ENCODE measurements around the gene SMYD3. TPM values are rescaled to one million over a fixed set of nuclear protein-coding genes. Genes with fewer than 3 reads are reported as not detected.

The SMYD3 gene
- total RNA-seq, 1 donor from 2014 or later: 35.4 TPM

DNA sequence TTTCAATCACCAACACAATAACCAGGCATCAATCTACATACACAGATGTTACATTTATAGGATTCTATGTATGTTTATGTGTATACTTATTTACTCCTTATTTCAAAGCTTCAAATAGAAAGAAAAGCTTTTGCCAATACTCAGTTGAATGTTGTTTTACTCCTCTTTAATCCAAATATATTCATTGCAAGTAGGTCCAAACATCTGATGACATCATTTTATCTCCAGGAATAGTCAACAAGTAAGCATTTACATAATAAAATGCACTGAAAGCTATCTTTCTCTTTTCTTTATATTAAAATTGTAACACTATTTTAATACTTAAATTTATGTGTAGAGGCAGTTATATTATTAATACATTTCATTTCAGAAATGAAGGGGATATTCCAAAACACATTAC is 380.5 kb downstream of the SMYD3 start:
- Mint-ChIP-seq H3K9me3 (ENCODE audit: unreplicated experiment) (no peaks in the 10 kb centered on the region), H3K4me3 (ENCODE audit: unreplicated experiment) (no peak overlapping the region), H3K27ac (ENCODE audit: unreplicated experiment) (no peak overlapping the region), H3K36me3 (ENCODE audit: low read depth, unreplicated experiment) (no peaks in the 10 kb centered on the region), H3K4me1 (ENCODE audit: unreplicated experiment) (peaks cover 8% of the 10 kb centered on the region), H3K27me3 (ENCODE audit: unreplicated experiment) (no peaks in the 10 kb centered on the region)
- TF ChIP-seq, protein P1, sequence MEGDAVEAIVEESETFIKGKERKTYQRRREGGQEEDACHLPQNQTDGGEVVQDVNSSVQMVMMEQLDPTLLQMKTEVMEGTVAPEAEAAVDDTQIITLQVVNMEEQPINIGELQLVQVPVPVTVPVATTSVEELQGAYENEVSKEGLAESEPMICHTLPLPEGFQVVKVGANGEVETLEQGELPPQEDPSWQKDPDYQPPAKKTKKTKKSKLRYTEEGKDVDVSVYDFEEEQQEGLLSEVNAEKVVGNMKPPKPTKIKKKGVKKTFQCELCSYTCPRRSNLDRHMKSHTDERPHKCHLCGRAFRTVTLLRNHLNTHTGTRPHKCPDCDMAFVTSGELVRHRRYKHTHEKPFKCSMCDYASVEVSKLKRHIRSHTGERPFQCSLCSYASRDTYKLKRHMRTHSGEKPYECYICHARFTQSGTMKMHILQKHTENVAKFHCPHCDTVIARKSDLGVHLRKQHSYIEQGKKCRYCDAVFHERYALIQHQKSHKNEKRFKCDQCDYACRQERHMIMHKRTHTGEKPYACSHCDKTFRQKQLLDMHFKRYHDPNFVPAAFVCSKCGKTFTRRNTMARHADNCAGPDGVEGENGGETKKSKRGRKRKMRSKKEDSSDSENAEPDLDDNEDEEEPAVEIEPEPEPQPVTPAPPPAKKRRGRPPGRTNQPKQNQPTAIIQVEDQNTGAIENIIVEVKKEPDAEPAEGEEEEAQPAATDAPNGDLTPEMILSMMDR (IDR thresholded peaks at IDR 0.05; ENCODE audit: unreplicated experiment): no peak
- no peak for DNase-seq (ENCODE audit: low spot score)

DNA sequence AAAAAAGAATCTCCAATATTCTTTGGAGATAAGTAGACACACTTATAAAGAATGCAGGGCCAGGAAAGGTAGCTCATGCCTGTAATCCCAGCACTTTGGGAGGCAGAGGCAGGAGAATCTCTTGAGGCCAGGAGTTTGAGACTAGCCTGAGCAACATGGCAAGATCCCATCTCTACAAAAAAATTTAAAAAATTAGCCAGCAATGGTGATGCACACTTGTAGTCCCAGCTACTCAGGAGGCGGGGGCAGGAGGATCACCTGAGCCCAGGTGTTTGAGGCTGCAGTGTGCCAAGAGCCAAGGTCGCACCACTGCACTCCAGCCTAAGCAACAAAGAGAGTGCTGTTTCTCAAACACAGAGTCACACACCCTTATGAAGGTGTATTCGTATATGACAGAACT is 385.0 kb downstream of the SMYD3 start:
- Mint-ChIP-seq H3K27ac (ENCODE audit: unreplicated experiment) (no peak overlapping the region), H3K4me1 (ENCODE audit: unreplicated experiment) (peaks cover 8% of the 10 kb centered on the region), H3K27me3 (ENCODE audit: unreplicated experiment) (no peaks in the 10 kb centered on the region), H3K36me3 (ENCODE audit: low read depth, unreplicated experiment) (no peaks in the 10 kb centered on the region), H3K9me3 (ENCODE audit: unreplicated experiment) (no peaks in the 10 kb centered on the region), H3K4me3 (ENCODE audit: unreplicated experiment) (no peak overlapping the region)
- DNase-seq (ENCODE audit: low spot score): no peak
- TF ChIP-seq, protein P1 (IDR thresholded peaks at IDR 0.05; ENCODE audit: unreplicated experiment): no peak

DNA sequence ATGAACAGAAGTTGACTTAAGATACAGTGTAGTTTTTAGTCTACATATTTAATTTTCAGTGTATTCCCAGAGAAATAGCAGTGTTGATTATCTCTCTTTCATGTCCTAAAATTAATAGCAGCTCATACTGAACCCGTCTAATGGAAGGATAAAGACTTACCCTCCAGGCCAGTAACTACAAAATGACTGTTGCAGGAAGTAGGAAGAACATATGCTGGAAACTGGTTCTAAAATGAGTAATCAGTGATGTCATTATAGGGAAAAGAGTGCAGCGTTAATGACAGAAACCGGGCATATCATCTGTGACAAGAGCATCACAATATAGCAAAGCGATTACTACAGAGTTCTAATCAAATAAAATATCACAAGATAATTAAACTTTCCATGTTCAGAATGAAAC is 385.5 kb downstream of the SMYD3 start:
- Mint-ChIP-seq H3K27ac (ENCODE audit: unreplicated experiment) (no peak overlapping the region), H3K36me3 (ENCODE audit: low read depth, unreplicated experiment) (no peaks in the 10 kb centered on the region), H3K27me3 (ENCODE audit: unreplicated experiment) (no peaks in the 10 kb centered on the region), H3K4me3 (ENCODE audit: unreplicated experiment) (no peak overlapping the region), H3K4me1 (ENCODE audit: unreplicated experiment) (peaks cover 10% of the 10 kb centered on the region), H3K9me3 (ENCODE audit: unreplicated experiment) (no peaks in the 10 kb centered on the region)
- TF ChIP-seq, protein P1 (IDR thresholded peaks at IDR 0.05; ENCODE audit: unreplicated experiment): no peak
- no peak for DNase-seq (ENCODE audit: low spot score)

DNA sequence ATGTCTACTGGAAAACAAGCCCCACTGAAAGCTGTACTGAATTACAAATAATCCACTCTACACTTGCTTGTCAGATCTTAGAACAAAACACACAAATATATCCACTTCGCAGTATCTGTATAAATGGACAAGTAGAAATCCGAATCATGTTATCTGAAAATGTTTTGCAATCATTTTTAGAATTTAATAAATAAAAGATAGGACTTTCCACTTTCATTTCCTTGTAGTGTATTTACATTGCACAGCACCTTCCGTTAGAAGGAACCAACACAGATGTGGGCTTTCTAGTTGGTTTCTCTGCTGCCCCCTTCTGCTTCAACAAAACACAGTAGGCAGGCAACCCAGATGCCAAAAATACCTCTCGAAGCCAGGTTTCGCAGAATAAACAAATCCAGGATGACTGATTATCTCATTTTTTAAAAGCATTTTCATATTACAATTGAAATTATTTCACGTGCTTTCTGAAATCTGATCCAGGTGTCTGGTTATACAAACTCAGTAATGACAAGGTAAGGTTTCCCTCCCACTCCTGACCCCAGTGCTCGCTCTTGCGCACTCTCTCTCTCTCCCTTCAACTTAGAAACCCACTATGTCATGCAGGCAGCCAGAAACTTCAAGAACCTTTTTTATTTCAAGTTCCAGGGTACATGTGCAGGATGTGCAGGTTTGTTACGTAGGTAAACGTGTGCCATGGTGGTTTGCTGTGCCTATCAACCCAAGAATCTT is 389.9 kb downstream of the SMYD3 start:
- Mint-ChIP-seq H3K4me1 (ENCODE audit: unreplicated experiment) (peaks cover 39% of the 10 kb centered on the region), H3K9me3 (ENCODE audit: unreplicated experiment) (no peaks in the 10 kb centered on the region), H3K4me3 (ENCODE audit: unreplicated experiment) (no peak overlapping the region), H3K27ac (ENCODE audit: unreplicated experiment) (peak overlapping the region; percentile 4), H3K27me3 (ENCODE audit: unreplicated experiment) (peaks cover 3% of the 10 kb centered on the region), H3K36me3 (ENCODE audit: low read depth, unreplicated experiment) (peaks cover 4% of the 10 kb centered on the region)
- TF ChIP-seq, protein P1 (IDR thresholded peaks at IDR 0.05; ENCODE audit: unreplicated experiment): peak; percentile 12
- peak; percentile 48 for DNase-seq (ENCODE audit: low spot score)

DNA sequence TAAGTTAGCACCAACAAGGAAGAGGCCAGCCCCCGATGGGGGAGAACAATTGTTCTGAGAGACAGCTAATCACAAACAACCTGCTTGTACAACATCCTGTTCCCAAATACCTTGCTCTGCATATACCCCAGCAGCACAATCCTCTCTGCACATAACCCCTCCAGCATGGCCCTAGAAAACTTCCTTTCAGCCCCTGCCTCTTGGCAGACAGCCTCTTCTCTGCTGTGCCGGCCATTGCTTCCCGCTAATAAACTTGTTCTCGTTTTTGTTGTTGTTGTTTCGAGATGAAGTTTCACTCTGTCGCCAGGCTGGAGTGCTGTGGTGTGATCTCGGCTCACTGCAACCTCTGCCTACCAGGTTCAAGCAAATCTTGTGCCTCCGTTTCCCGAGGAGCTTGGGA is 392.7 kb downstream of the SMYD3 start:
- TF ChIP-seq, protein P1 (IDR thresholded peaks at IDR 0.05; ENCODE audit: unreplicated experiment): no peak
- DNase-seq (ENCODE audit: low spot score): peak; percentile 22
- Mint-ChIP-seq H3K4me1 (ENCODE audit: unreplicated experiment) (peaks cover 51% of the 10 kb centered on the region), H3K36me3 (ENCODE audit: low read depth, unreplicated experiment) (peaks cover 4% of the 10 kb centered on the region), H3K27ac (ENCODE audit: unreplicated experiment) (peak overlapping the region; percentile 98), H3K27me3 (ENCODE audit: unreplicated experiment) (peaks cover 3% of the 10 kb centered on the region), H3K4me3 (ENCODE audit: unreplicated experiment) (peak overlapping the region; percentile 48), H3K9me3 (ENCODE audit: unreplicated experiment) (no peaks in the 10 kb centered on the region)

All from endothelial cell (in vitro differentiated cells).